ENCODE data around the gene PBRM1. TPM values are rescaled to one million over a fixed set of nuclear protein-coding genes. Genes with fewer than 3 reads are reported as not detected.

The PBRM1 gene
- total and polyA plus RNA-seq, 2 of the 8 experiments (the other 6 are each of a cell fraction or from before 2014, with no cell fraction given), result 19.3 to 65.8 TPM

GRCh38 chr3:52609316-52609815 lies 76.3 kb downstream of the PBRM1 start:
- Histone ChIP-seq H3K27me3 (replicated peaks in 1 of 4; ENCODE audit: control insufficient read depth in 3 of 4, extremely low read depth in 1 of 4, insufficient read depth in 3 of 4, low read length in 3 of 4) (no peaks in the 10 kb centered on the region), H3K4me1 (replicated peaks in 1 of 4; ENCODE audit: control insufficient read depth in 3 of 4, insufficient read depth in 4 of 4, low read length in 3 of 4) (no peaks in the 10 kb centered on the region), H4K91ac (replicated peaks; ENCODE audit: insufficient read length, low read length) (no peak overlapping the region), H3K18ac (ENCODE audit: extremely low read depth, low read length) (no peak overlapping the region), H4K20me1 (replicated peaks in 1 of 2; ENCODE audit: control insufficient read depth in 1 of 2, insufficient read depth in 2 of 2, low read length in 2 of 2) (peaks cover 0 to 3% of the 10 kb centered on the region in 2 experiments), H3K14ac (ENCODE audit: insufficient read length) (no peak overlapping the region), H3K9me3 (ENCODE audit: insufficient read depth in 2 of 2, low read depth in 1 of 2, low read length in 1 of 2) (no peaks in the 10 kb centered on the region), H2BK20ac (ENCODE audit: low read length) (no peak overlapping the region), H2AFZ (ENCODE audit: low read length) (no peak overlapping the region), H2AK5ac (ENCODE audit: low read depth, low read length) (no peak overlapping the region), H2BK12ac (ENCODE audit: low read depth, low read length) (no peak overlapping the region), H3K23me2 (ENCODE audit: low read depth, low read length) (no peaks in the 10 kb centered on the region), H3K56ac (replicated peaks; ENCODE audit: insufficient read length, low read depth, low read length) (no peak overlapping the region), H4K5ac (ENCODE audit: insufficient read length, low read depth, low read length) (no peak overlapping the region), H2BK15ac (ENCODE audit: low read length) (no peak overlapping the region), H3K4me2 (ENCODE audit: insufficient read depth in 1 of 2, low read depth in 2 of 2, low read length in 2 of 2) (no peak overlapping the region), H2BK5ac (ENCODE audit: low read depth, low read length) (no peak overlapping the region), H3K27ac (ENCODE audit: low read depth, low read length) (no peak overlapping the region), H3K79me1 (ENCODE audit: low read depth, low read length) (no peaks in the 10 kb centered on the region), H3K36me3 (ENCODE audit: control insufficient read depth in 2 of 4, insufficient read depth in 4 of 4, low read length in 3 of 4) (peaks cover 2 to 21% (median 8%) of the 10 kb centered on the region in 4 experiments; a peak in 4 of 8 replicates), H2BK120ac (replicated peaks; ENCODE audit: low read depth, low read length) (no peak overlapping the region), H3K79me2 (ENCODE audit: control insufficient read depth in 1 of 2, insufficient read depth in 2 of 2, low read length in 2 of 2) (no peaks in the 10 kb centered on the region), H3K4ac (replicated peaks; ENCODE audit: insufficient read length, low read depth, low read length) (no peak overlapping the region), H3K23ac (ENCODE audit: insufficient read length) (no peak overlapping the region), H3K9ac (replicated peaks in 1 of 4; ENCODE audit: extremely low read depth in 1 of 4, low read depth in 3 of 4, low read length in 3 of 4) (no peak overlapping the region), H4K8ac (ENCODE audit: extremely low read depth, insufficient read depth, low read length) (no peak overlapping the region), H3K4me3 (ENCODE audit: extremely low read depth in 1 of 4, insufficient read depth in 2 of 4, low read depth in 3 of 4, low read length in 4 of 4) (no peak overlapping the region)
- 92% methylated on average over 8 of the region's 8 CpGs; no CpG with 5 or more reads in 1 of the 2 experiments for WGBS, 2 experiments (ENCODE audit: extremely low coverage in 1 of 2, insufficient coverage in 1 of 2, insufficient read length in 1 of 2, insufficient replicate concordance in 2 of 2, low coverage in 1 of 2, low lambda C conversion rate in 2 of 2, missing lambda C conversion rate in 1 of 2)
- TF ChIP-seq EGR1 (IDR thresholded peaks at IDR 0.05; ENCODE audit: borderline replicate concordance, low read depth, low read length) (no peak), ASH2L (IDR thresholded peaks at IDR 0.05; ENCODE audit: low read length) (no peak), SP4 (IDR thresholded peaks at IDR 0.05; ENCODE audit: low read length) (no peak), BRCA1 (IDR thresholded peaks at IDR 0.05; ENCODE audit: low read depth, low read length) (no peak), JUND (IDR thresholded peaks at IDR 0.05; ENCODE audit: low read length) (no peak), BACH1 (IDR thresholded peaks at IDR 0.05; ENCODE audit: low read length) (no peak), MAX (IDR thresholded peaks at IDR 0.05) (no peak), TEAD4 (IDR thresholded peaks at IDR 0.05; ENCODE audit: low read depth, low read length) (no peak), NANOG (IDR thresholded peaks at IDR 0.05; ENCODE audit: insufficient read depth, low read depth, low read length, poor library complexity, severe bottlenecking) (no peak), CBX5 (IDR thresholded peaks at IDR 0.05; ENCODE audit: low read depth, low read length) (no peak), KDM5A (IDR thresholded peaks at IDR 0.05; ENCODE audit: low read length) (no peak), RXRA (IDR thresholded peaks at IDR 0.05; ENCODE audit: insufficient read depth, low read depth, low read length) (no peak), FOSL1 (IDR thresholded peaks at IDR 0.05; ENCODE audit: insufficient read depth, low read depth, low read length) (no peak)
- DNase-seq (ENCODE audit: low read depth in 1 of 2, low spot score in 2 of 2) (no peak), FAIRE-seq (no peak)
- CTCF ChIA-PET (ENCODE audit: partially characterized antibody), result no interaction called here
- POLR2A ChIA-PET (ENCODE audit: partially characterized antibody), result no interaction called here

Measured in H1 (cell line).